HepG2 (cell line): ENCODE results near the gene GPS1. TPM values are rescaled to one million over a fixed set of nuclear protein-coding genes. Genes with fewer than 3 reads are reported as not detected.

ENCODE experiments used
- BATF2 ChIP-seq: sonication (generic); formaldehyde crosslinking; IDR thresholded peaks from 2 replicates; pipeline ENCODE4 v1.8.0; 2022; ENCODE audit warnings: mild to moderate bottlenecking, missing genetic modification reagents, moderate library complexity
- BORCS8-MEF2B ChIP-seq: sonication (generic); formaldehyde crosslinking; IDR thresholded peaks from 2 replicates; pipeline ENCODE4 v1.8.0; 2022; ENCODE audit warnings: mild to moderate bottlenecking, missing genetic modification reagents
- CEBPB ChIP-seq: IDR thresholded peaks from 2 replicates; pipeline ENCODE4 v1.6.1; 2011; ENCODE audit warnings: low read depth, low read length, improper control_type of control experiment, borderline replicate concordance
- HMG20A ChIP-seq: IDR thresholded peaks from 2 replicates; pipeline ENCODE4 v1.6.1; 2016; ENCODE audit warnings: borderline replicate concordance
- HOXD1 ChIP-seq: sonication (generic); formaldehyde crosslinking; IDR thresholded peaks from 2 replicates; pipeline ENCODE4 v1.5.0; 2020; ENCODE audit warnings: missing genetic modification reagents
- NKX3-1 ChIP-seq: sonication (generic); formaldehyde crosslinking; IDR thresholded peaks from 2 replicates; pipeline ENCODE4 v1.5.0; 2020; ENCODE audit warnings: missing genetic modification reagents
- PTBP1 ChIP-seq: fragments of 200-400 bp; formaldehyde crosslinking; IDR thresholded peaks from 2 replicates; pipeline ENCODE4 v1.6.1; 2018; ENCODE audit warnings: low read length, low read depth; ENCODE audit not compliant: poor library complexity, severe bottlenecking
- REST ChIP-seq, 2 experiments: IDR thresholded peaks; 2 replicates each; pipeline ENCODE4 v1.6.1; 2011 to 2012; ENCODE audit warnings: low read length in 2 of 2, borderline replicate concordance in 1 of 2, low read depth in 1 of 2, mild to moderate bottlenecking in 1 of 2, moderate library complexity in 1 of 2
- U2AF2 ChIP-seq: fragments of 200-400 bp; formaldehyde crosslinking; IDR thresholded peaks from 2 replicates; pipeline ENCODE4 v1.6.1; 2017; ENCODE audit warnings: low read depth, mild to moderate bottlenecking, low read length
- ZNF18 ChIP-seq: sonication (generic); formaldehyde crosslinking; IDR thresholded peaks from 2 replicates; pipeline ENCODE4 v1.8.0; 2022; ENCODE audit warnings: mild to moderate bottlenecking, missing genetic modification reagents; ENCODE audit not compliant: insufficient replicate concordance
- ZNF574 ChIP-seq: sonication (generic); formaldehyde crosslinking; IDR thresholded peaks from 2 replicates; pipeline ENCODE4 v1.4.0; 2020; ENCODE audit warnings: missing genetic modification reagents
- ZNF782 ChIP-seq: sonication (generic); formaldehyde crosslinking; IDR thresholded peaks from 2 replicates; pipeline ENCODE4 v1.4.0; 2020; ENCODE audit warnings: missing genetic modification reagents, mild to moderate bottlenecking, borderline replicate concordance
- ZZZ3 ChIP-seq: sonication (generic); formaldehyde crosslinking; IDR thresholded peaks from 2 replicates; pipeline ENCODE4 v1.4.0; 2020; ENCODE audit warnings: missing genetic modification reagents, mild to moderate bottlenecking, borderline replicate concordance
- polyA plus RNA-seq, 8 experiments: library from polyadenylated mRNA; depleted of rRNA in 3 of 8; stranded (reverse) in 7 of 8; unstranded in 1 of 8; fragments of >200 nt; fragmentation: Illumina TruSeq in 4 of 8; extraction: Trizol in 4 of 8; gene quantifications; 2 replicates each; pipeline versions ENCODE4 v1.2.1 to v1.2.3, GENCODE V29; 2011 to 2016; ENCODE audit warnings: low read depth in 4 of 8, missing spikeins in 1 of 8, mixed read lengths in 1 of 8; ENCODE audit not compliant: insufficient read depth in 1 of 8
- total RNA-seq, 5 experiments: library from RNA; depleted of rRNA; stranded (reverse); fragments of >200 nt; fragmentation: Illumina TruSeq; extraction: Trizol; gene quantifications; 2 replicates each; pipeline ENCODE4 v1.2.3, GENCODE V29; 2016; ENCODE audit warnings: low read depth in 1 of 5
- TF ChIP-seq, protein P1 (sequence below): sonication (generic); formaldehyde crosslinking; IDR thresholded peaks from 2 replicates; pipeline ENCODE4 v1.4.0; 2020; ENCODE audit warnings: missing genetic modification reagents, mild to moderate bottlenecking, borderline replicate concordance

GPS1 gene
- total and polyA plus RNA-seq, 2 of the 13 experiments (the other 11 are each of a cell fraction or from before 2014, with no cell fraction given): 124 to 128 TPM

GRCh38 chr17:82097184-82097918 lies 45.7 kb downstream of the GPS1 start (continued):
- no peak for TF ChIP-seq BORCS8-MEF2B
- no peak for TF ChIP-seq ZNF18
- TF ChIP-seq, protein P1, sequence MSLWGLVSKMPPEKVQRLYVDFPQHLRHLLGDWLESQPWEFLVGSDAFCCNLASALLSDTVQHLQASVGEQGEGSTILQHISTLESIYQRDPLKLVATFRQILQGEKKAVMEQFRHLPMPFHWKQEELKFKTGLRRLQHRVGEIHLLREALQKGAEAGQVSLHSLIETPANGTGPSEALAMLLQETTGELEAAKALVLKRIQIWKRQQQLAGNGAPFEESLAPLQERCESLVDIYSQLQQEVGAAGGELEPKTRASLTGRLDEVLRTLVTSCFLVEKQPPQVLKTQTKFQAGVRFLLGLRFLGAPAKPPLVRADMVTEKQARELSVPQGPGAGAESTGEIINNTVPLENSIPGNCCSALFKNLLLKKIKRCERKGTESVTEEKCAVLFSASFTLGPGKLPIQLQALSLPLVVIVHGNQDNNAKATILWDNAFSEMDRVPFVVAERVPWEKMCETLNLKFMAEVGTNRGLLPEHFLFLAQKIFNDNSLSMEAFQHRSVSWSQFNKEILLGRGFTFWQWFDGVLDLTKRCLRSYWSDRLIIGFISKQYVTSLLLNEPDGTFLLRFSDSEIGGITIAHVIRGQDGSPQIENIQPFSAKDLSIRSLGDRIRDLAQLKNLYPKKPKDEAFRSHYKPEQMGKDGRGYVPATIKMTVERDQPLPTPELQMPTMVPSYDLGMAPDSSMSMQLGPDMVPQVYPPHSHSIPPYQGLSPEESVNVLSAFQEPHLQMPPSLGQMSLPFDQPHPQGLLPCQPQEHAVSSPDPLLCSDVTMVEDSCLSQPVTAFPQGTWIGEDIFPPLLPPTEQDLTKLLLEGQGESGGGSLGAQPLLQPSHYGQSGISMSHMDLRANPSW (CRISPR knock-in tag): no peak
- no peak for TF ChIP-seq CEBPB
- no peak for TF ChIP-seq REST (IDR thresholded peaks at IDR 0.05; ENCODE audit: borderline replicate concordance in 1 of 2, low read depth in 1 of 2, low read length in 2 of 2)
- TF ChIP-seq NKX3-1 (CRISPR knock-in tag): no peak
- no peak for TF ChIP-seq PTBP1
- TF ChIP-seq BATF2 (CRISPR knock-in tag): no peak
- TF ChIP-seq ZZZ3: peak; percentile 65; the same call in 1 of the 2 replicates
- TF ChIP-seq U2AF2: no peak
- peak; percentile 87; the same call in 1 of the 2 replicates for TF ChIP-seq ZNF782 (CRISPR knock-in tag)
- no peak for TF ChIP-seq HMG20A (CRISPR knock-in tag)
- peak; percentile 36 for TF ChIP-seq ZNF574 (CRISPR knock-in tag)
- TF ChIP-seq HOXD1: 0 out of 2 replicates have a peak, but pooled peaks have one; percentile 39
